Astrocyte (in vitro differentiated cells and primary cell): ENCODE results near the gene SAMD4A. TPM values are rescaled to one million over a fixed set of nuclear protein-coding genes. Genes with fewer than 3 reads are reported as not detected.

Experiments used
- DNase-seq: peaks from one replicate; pipeline ENCODE4 v3.0.0-alpha.2; 2010; ENCODE audit warnings: low read depth
- FAIRE-seq: peaks from 2 replicates; lab custom pipeline; 2011; peaks lifted over from hg19 to GRCh38; lab: Jason Lieb, UNC
- H2AFZ ChIP-seq: 2 replicates; pipeline ENCODE4 v1.6.0; 2012; ENCODE audit warnings: low read depth, low read length, inconsistent platforms
- H3K27ac ChIP-seq: 2 replicates; pipeline ENCODE4 v1.5.1; 2011; ENCODE audit warnings: low read depth, low read length, inconsistent platforms
- H3K27me3 ChIP-seq: 2 replicates; pipeline ENCODE4 v1.6.0; 2011; ENCODE audit warnings: low read length, inconsistent platforms; ENCODE audit not compliant: insufficient read depth
- H3K36me3 ChIP-seq: 2 replicates; pipeline ENCODE4 v1.5.1; 2011; ENCODE audit warnings: low read length, inconsistent platforms; ENCODE audit not compliant: insufficient read depth
- H3K4me1 ChIP-seq: 2 replicates; pipeline ENCODE4 v1.5.1; 2011; ENCODE audit warnings: low read length, inconsistent platforms; ENCODE audit not compliant: insufficient read depth
- H3K4me2 ChIP-seq: 2 replicates; pipeline ENCODE4 v1.6.0; 2012; ENCODE audit warnings: low read length, inconsistent platforms
- H3K4me3 ChIP-seq: 2 replicates; pipeline ENCODE4 v1.5.1; 2011; ENCODE audit warnings: low read depth, mild to moderate bottlenecking, low read length, inconsistent platforms; ENCODE audit not compliant: insufficient read depth
- H3K79me2 ChIP-seq: 2 replicates; pipeline ENCODE4 v1.6.0; 2012; ENCODE audit warnings: mild to moderate bottlenecking, low read length, inconsistent platforms; ENCODE audit not compliant: insufficient read depth
- H3K9ac ChIP-seq: 2 replicates; pipeline ENCODE4 v1.6.0; 2012; ENCODE audit warnings: mild to moderate bottlenecking, low read length, inconsistent platforms
- H3K9me3 ChIP-seq: 2 replicates; pipeline ENCODE4 v1.5.1; 2012; ENCODE audit warnings: low read depth, mild to moderate bottlenecking, low read length, inconsistent platforms; ENCODE audit not compliant: insufficient read depth
- H4K20me1 ChIP-seq: 2 replicates; pipeline ENCODE4 v1.6.0; 2012; ENCODE audit warnings: low read length, inconsistent platforms; ENCODE audit not compliant: insufficient read depth
- H3K27ac Mint-ChIP-seq: one replicate; pipeline ENCODE4 v1.8.0; 2021; ENCODE audit warnings: mild to moderate bottlenecking, mixed read lengths; ENCODE audit not compliant: unreplicated experiment
- H3K27me3 Mint-ChIP-seq: one replicate; pipeline ENCODE4 v1.8.0; 2021; ENCODE audit warnings: low read depth, mixed read lengths; ENCODE audit not compliant: unreplicated experiment
- H3K36me3 Mint-ChIP-seq: one replicate; pipeline ENCODE4 v1.8.0; 2021; ENCODE audit warnings: low read depth, mixed read lengths; ENCODE audit not compliant: unreplicated experiment
- H3K4me1 Mint-ChIP-seq: one replicate; pipeline ENCODE4 v1.8.0; 2021; ENCODE audit warnings: low read depth, mixed read lengths; ENCODE audit not compliant: unreplicated experiment
- H3K4me3 Mint-ChIP-seq: one replicate; pipeline ENCODE4 v1.8.0; 2021; ENCODE audit warnings: mild to moderate bottlenecking, moderate library complexity, mixed read lengths; ENCODE audit not compliant: unreplicated experiment
- H3K9me3 Mint-ChIP-seq: one replicate; pipeline ENCODE4 v1.8.0; 2021; ENCODE audit warnings: mild to moderate bottlenecking, mixed read lengths; ENCODE audit not compliant: unreplicated experiment
- EZH2 ChIP-seq: IDR thresholded peaks from 2 replicates; pipeline ENCODE4 v1.6.1; 2012; ENCODE audit warnings: mild to moderate bottlenecking, low read length, inconsistent platforms; ENCODE audit not compliant: insufficient read depth
- total RNA-seq: library from RNA; stranded (reverse); gene quantifications from 2 replicates; pipeline ENCODE4 v1.2.1, GENCODE V29; 2021
- TF ChIP-seq, protein P1 (sequence below): IDR thresholded peaks from 2 replicates; pipeline ENCODE4 v1.5.1; 2011; ENCODE audit warnings: low read depth, mild to moderate bottlenecking, inconsistent platforms, low read length, moderate library complexity; ENCODE audit not compliant: insufficient read depth

Gene SAMD4A
- total RNA-seq, 1 donor from 2014 or later = 68.2 TPM

DNA sequence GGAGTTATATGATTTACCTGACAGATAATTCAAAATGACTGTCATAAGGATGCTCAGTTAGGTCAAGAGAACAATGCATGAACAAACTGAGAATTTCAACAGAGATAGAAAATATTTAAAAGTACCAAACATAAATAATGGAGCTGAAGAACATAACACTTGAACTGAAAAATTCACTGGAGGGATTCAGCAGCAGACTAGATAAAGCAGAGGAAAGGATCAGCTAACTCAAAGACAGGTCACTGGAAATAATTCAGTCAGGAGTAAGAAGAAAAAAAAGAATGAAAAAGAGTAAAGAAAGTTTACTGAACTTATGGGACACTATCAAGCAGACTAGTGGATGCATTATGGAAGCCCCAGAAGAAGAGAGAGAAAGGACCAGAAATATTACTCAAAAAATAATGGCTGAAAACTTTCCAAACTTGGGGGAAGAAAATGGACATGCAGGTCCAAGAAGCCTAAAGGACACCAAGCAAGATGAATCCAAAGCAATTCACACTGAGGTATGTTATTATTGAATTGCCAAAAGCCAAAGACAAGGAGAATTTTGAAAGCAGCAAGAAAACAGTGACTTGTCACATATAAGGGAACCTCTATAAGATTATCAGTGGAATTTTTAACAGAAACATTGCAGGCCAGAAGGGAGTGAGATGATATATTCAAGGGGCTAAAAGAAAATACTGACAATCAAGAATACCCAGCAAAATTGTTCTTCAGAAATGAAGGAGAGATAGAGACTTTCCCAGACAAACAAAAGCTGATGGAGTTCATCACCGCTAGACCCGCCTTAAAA lies 257.0 kb downstream of the SAMD4A start:
- no peaks in the 10 kb centered on the region for H3K36me3 Mint-ChIP-seq
- no peak for TF ChIP-seq EZH2
- TF ChIP-seq, protein P1, sequence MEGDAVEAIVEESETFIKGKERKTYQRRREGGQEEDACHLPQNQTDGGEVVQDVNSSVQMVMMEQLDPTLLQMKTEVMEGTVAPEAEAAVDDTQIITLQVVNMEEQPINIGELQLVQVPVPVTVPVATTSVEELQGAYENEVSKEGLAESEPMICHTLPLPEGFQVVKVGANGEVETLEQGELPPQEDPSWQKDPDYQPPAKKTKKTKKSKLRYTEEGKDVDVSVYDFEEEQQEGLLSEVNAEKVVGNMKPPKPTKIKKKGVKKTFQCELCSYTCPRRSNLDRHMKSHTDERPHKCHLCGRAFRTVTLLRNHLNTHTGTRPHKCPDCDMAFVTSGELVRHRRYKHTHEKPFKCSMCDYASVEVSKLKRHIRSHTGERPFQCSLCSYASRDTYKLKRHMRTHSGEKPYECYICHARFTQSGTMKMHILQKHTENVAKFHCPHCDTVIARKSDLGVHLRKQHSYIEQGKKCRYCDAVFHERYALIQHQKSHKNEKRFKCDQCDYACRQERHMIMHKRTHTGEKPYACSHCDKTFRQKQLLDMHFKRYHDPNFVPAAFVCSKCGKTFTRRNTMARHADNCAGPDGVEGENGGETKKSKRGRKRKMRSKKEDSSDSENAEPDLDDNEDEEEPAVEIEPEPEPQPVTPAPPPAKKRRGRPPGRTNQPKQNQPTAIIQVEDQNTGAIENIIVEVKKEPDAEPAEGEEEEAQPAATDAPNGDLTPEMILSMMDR = no peak
- peaks cover 5% of the 10 kb centered on the region for H3K27me3 ChIP-seq
- H3K9me3 ChIP-seq = peaks cover 10% of the 10 kb centered on the region
- FAIRE-seq (no peak), DNase-seq (no peak)
- H3K27me3 Mint-ChIP-seq = peaks cover 12% of the 10 kb centered on the region
- H3K4me3 ChIP-seq = no peak overlapping the region
- H3K4me1 ChIP-seq = peaks cover under 1% of the 10 kb centered on the region
- H3K4me1 Mint-ChIP-seq = peaks cover under 1% of the 10 kb centered on the region
- no peak overlapping the region for H3K4me2 ChIP-seq
- no peak overlapping the region for H3K4me3 Mint-ChIP-seq
- H3K36me3 ChIP-seq = no peaks in the 10 kb centered on the region
- H3K9me3 Mint-ChIP-seq = peaks cover 20% of the 10 kb centered on the region
- no peak overlapping the region for H3K27ac Mint-ChIP-seq
- H3K27ac ChIP-seq = no peak overlapping the region
- no peak overlapping the region for H3K9ac ChIP-seq
- no peaks in the 10 kb centered on the region for H4K20me1 ChIP-seq
- no peak overlapping the region for H2AFZ ChIP-seq
- H3K79me2 ChIP-seq = no peaks in the 10 kb centered on the region

DNA sequence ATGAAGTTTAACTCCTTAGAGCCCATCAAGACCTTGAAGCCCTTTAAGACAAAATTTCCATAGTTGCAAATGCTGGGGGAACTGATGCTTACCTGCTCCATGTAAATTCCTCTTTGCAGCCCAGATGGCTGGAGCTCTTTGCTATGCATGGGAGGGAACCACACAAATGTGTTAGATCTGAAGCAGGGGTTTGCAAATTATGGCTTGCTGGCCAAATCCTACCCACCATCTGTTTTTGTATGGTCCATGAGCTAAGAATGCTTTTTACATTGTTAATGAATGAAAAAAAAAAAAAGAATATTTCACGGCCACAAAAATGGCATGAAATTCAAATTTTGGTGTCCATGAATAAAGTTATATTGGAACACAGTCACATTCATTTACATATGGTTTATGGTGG lies 261.1 kb downstream of the SAMD4A start:
- Histone ChIP-seq H3K4me3 (no peak overlapping the region), H3K9me3 (peaks cover 5% of the 10 kb centered on the region), H3K36me3 (no peaks in the 10 kb centered on the region), H3K4me2 (no peak overlapping the region), H2AFZ (no peak overlapping the region), H4K20me1 (no peaks in the 10 kb centered on the region), H3K9ac (no peak overlapping the region), H3K27me3 (peaks cover 3% of the 10 kb centered on the region), H3K4me1 (no peaks in the 10 kb centered on the region), H3K79me2 (no peaks in the 10 kb centered on the region), H3K27ac (no peak overlapping the region)
- H3K9me3 Mint-ChIP-seq = peaks cover 15% of the 10 kb centered on the region
- H3K36me3 Mint-ChIP-seq = no peaks in the 10 kb centered on the region
- TF ChIP-seq, protein P1 = no peak
- TF ChIP-seq EZH2 = no peak
- no peak overlapping the region for H3K4me3 Mint-ChIP-seq
- FAIRE-seq (no peak), DNase-seq (no peak)
- H3K27ac Mint-ChIP-seq = no peak overlapping the region
- H3K27me3 Mint-ChIP-seq = peaks cover 5% of the 10 kb centered on the region
- no peaks in the 10 kb centered on the region for H3K4me1 Mint-ChIP-seq
